ENCODE results near the gene ARHGEF7. TPM values are rescaled to one million over a fixed set of nuclear protein-coding genes. Genes with fewer than 3 reads are reported as not detected.

Gene ARHGEF7
- total RNA-seq, 1 experiment from 2014 or later, result 46.2 TPM

DNA sequence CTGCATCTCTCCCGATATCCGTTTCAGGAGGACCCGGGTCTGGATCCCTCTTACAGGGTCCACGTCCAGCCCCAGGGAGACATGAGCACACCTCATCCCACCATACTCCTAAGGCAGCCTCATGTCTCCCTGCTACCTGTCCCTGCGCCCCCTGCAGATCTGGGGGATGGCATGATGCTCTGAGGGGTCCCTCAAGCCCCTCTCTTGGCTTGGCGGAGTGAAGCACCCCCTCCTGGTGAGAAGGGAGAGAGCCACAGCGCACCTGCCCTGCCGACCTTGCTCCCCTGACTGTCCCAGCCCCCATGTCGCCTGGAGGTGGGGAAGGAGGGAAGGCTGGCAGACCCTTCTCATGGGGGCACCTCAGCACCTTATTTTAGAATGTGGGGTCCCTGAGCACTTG is 21.5 kb upstream of the ARHGEF7 start:
- intact Hi-C loops (cut with micrococcal nuclease), result no loop called here
- Histone ChIP-seq H3K9me3 (ENCODE audit: control insufficient read depth in 1 of 2, insufficient read depth in 1 of 2, low read depth in 1 of 2, low read length in 2 of 2) (no peaks in the 10 kb centered on the region), H3K27me3 (ENCODE audit: insufficient read depth, low read length) (peaks cover 40% of the 10 kb centered on the region), H3K79me2 (ENCODE audit: insufficient read depth, low read length) (no peaks in the 10 kb centered on the region), H3K27ac (ENCODE audit: low read depth, low read length) (no peak overlapping the region), H3K9ac (ENCODE audit: low read length) (no peak overlapping the region), H2AFZ (ENCODE audit: low read depth, low read length, poor library complexity, severe bottlenecking) (no peak overlapping the region), H4K20me1 (ENCODE audit: insufficient read depth) (no peaks in the 10 kb centered on the region), H3K4me1 (ENCODE audit: control insufficient read depth in 1 of 2, insufficient read depth in 2 of 2, low read length in 2 of 2) (no peaks in the 10 kb centered on the region), H3K9me2 (ENCODE audit: insufficient read depth) (no peaks in the 10 kb centered on the region), H3K4me2 (ENCODE audit: low read length) (no peak overlapping the region), H3K36me3 (ENCODE audit: control insufficient read depth in 1 of 2, insufficient read depth in 2 of 2, low read length in 2 of 2) (no peaks in the 10 kb centered on the region), H3K4me3 (replicated peaks in 1 of 2; ENCODE audit: low read depth in 1 of 2, low read length in 2 of 2) (no peak overlapping the region)
- no peak for ATAC-seq
- CTCF ChIA-PET, result interaction anchor here (1.1 kb wide), 1 partner anchor 26 kb away, joined by 4 read pairs; no protein-coding TSS in a partner anchor
- TF ChIP-seq RAD21 (IDR thresholded peaks at IDR 0.05; ENCODE audit: low read depth) (no peak), YY1 (IDR thresholded peaks at IDR 0.05; ENCODE audit: extremely low read depth, insufficient replicate concordance, low read depth, low read length) (no peak), CTCF (IDR thresholded peaks at IDR 0.05 in 2 of 3, conservative IDR thresholded peaks at IDR 0.05 in 1 of 3; ENCODE audit: borderline replicate concordance in 1 of 3, insufficient read depth in 1 of 3, low read depth in 2 of 3, low read length in 2 of 3) (no peak), SIN3A (IDR thresholded peaks at IDR 0.05; ENCODE audit: low read depth) (no peak), EZH2phosphoT487 (IDR thresholded peaks at IDR 0.05; ENCODE audit: borderline replicate concordance) (no peak), POLR2AphosphoS5 (IDR thresholded peaks at IDR 0.05; ENCODE audit: low read depth, low read length) (no peak), EZH2 (IDR thresholded peaks at IDR 0.05) (no peak), ELF1 (IDR thresholded peaks at IDR 0.05; ENCODE audit: borderline replicate concordance, low read depth) (no peak), ZFX (IDR thresholded peaks at IDR 0.05) (no peak), TCF7L2 (IDR thresholded peaks at IDR 0.05; ENCODE audit: borderline replicate concordance, extremely low read depth, insufficient read depth, insufficient read length) (no peak), ZNF274 (IDR thresholded peaks at IDR 0.05; ENCODE audit: low read depth, low read length) (no peak), JUND (IDR thresholded peaks at IDR 0.05) (no peak), CEBPB (IDR thresholded peaks at IDR 0.05; ENCODE audit: low read depth) (no peak), SP1 (IDR thresholded peaks at IDR 0.05; ENCODE audit: low read depth) (no peak), FOSL1 (IDR thresholded peaks at IDR 0.05; ENCODE audit: low read depth) (no peak)
- TF ChIP-seq, protein P1, sequence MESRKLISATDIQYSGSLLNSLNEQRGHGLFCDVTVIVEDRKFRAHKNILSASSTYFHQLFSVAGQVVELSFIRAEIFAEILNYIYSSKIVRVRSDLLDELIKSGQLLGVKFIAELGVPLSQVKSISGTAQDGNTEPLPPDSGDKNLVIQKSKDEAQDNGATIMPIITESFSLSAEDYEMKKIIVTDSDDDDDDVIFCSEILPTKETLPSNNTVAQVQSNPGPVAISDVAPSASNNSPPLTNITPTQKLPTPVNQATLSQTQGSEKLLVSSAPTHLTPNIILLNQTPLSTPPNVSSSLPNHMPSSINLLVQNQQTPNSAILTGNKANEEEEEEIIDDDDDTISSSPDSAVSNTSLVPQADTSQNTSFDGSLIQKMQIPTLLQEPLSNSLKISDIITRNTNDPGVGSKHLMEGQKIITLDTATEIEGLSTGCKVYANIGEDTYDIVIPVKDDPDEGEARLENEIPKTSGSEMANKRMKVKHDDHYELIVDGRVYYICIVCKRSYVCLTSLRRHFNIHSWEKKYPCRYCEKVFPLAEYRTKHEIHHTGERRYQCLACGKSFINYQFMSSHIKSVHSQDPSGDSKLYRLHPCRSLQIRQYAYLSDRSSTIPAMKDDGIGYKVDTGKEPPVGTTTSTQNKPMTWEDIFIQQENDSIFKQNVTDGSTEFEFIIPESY (IDR thresholded peaks at IDR 0.05; ENCODE audit: extremely low read depth, insufficient replicate concordance, low read length), result no peak
- TF ChIP-seq, protein P2, sequence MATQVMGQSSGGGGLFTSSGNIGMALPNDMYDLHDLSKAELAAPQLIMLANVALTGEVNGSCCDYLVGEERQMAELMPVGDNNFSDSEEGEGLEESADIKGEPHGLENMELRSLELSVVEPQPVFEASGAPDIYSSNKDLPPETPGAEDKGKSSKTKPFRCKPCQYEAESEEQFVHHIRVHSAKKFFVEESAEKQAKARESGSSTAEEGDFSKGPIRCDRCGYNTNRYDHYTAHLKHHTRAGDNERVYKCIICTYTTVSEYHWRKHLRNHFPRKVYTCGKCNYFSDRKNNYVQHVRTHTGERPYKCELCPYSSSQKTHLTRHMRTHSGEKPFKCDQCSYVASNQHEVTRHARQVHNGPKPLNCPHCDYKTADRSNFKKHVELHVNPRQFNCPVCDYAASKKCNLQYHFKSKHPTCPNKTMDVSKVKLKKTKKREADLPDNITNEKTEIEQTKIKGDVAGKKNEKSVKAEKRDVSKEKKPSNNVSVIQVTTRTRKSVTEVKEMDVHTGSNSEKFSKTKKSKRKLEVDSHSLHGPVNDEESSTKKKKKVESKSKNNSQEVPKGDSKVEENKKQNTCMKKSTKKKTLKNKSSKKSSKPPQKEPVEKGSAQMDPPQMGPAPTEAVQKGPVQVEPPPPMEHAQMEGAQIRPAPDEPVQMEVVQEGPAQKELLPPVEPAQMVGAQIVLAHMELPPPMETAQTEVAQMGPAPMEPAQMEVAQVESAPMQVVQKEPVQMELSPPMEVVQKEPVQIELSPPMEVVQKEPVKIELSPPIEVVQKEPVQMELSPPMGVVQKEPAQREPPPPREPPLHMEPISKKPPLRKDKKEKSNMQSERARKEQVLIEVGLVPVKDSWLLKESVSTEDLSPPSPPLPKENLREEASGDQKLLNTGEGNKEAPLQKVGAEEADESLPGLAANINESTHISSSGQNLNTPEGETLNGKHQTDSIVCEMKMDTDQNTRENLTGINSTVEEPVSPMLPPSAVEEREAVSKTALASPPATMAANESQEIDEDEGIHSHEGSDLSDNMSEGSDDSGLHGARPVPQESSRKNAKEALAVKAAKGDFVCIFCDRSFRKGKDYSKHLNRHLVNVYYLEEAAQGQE (IDR thresholded peaks at IDR 0.05; ENCODE audit: low read depth), result no peak
- BruUV-seq (replicated peaks), result no TSS peak
- DNase-seq (ENCODE audit: low read depth, low spot score), result no peak
- POLR2A ChIA-PET, result no interaction called here
- RAD21 ChIA-PET (ENCODE audit: low non-redundant PET in 1 of 2, low total read pairs in 2 of 2, uncharacterized antibody in 2 of 2, unreplicated experiment in 2 of 2), result no interaction called here
